A549 (cell line): ENCODE results near the gene RNF5. TPM values are rescaled to one million over a fixed set of nuclear protein-coding genes. Genes with fewer than 3 reads are reported as not detected.

Experiments used
- ATAC-seq, 2 experiments: fragments of 200-7000 bp in 1 of 2; fragments of >200 bp in 1 of 2; cut with Nextera tagmentation in 1 of 2; cut with Tn5 transposase in 1 of 2; 3 replicates each; pipeline versions ENCODE4 v1.8.0 to v1.9.1; 2018 to 2020; ENCODE audit warnings: mild to moderate bottlenecking in 1 of 2, moderate library complexity in 1 of 2
- CTCF ChIA-PET: fragments of 300-600 bp; sonication (Branson Sonifier 250); formaldehyde crosslinking; extraction: SDS; loops from one replicate; lab custom pipeline; 2021; ENCODE audit warnings: antibody characterized with exemption, inconsistent platforms; lab: Yijun Ruan, JAX
- POLR2A ChIA-PET: fragments of 350-600 bp; formaldehyde crosslinking; extraction: SDS; loops from one replicate; lab custom pipeline; 2021; ENCODE audit warnings: antibody characterized with exemption, inconsistent platforms; lab: Yijun Ruan, JAX
- DNase-seq, 2 experiments: peaks; one replicate each; pipeline versions ENCODE4 v3.0.0 to v3.0.0-alpha.2; 2011 to 2016; ENCODE audit warnings: low read depth in 1 of 2, low spot score in 1 of 2
- FAIRE-seq: peaks from 2 replicates; lab custom pipeline; 2011; peaks lifted over from hg19 to GRCh38; lab: Jason Lieb, UNC
- H3K27ac ChIP-seq, 2 experiments: fragments of >200 bp; sonication (Bioruptor Twin); formaldehyde crosslinking; 3 replicates each; pipeline ENCODE4 v1.5.1; 2016 to 2017
- H3K4me1 ChIP-seq: fragments of >200 bp; sonication (Bioruptor Twin); formaldehyde crosslinking; 3 replicates; pipeline ENCODE4 v1.6.1; 2016
- H3K4me2 ChIP-seq: fragments of >200 bp; sonication (Bioruptor Twin); formaldehyde crosslinking; 3 replicates; pipeline ENCODE4 v1.6.1; 2016
- H3K4me3 ChIP-seq: fragments of >200 bp; sonication (Bioruptor Twin); formaldehyde crosslinking; 3 replicates; pipeline ENCODE4 v1.5.1; 2016
- H3K9me3 ChIP-seq: fragments of >200 bp; sonication (Bioruptor Twin); formaldehyde crosslinking; 3 replicates; pipeline ENCODE4 v1.6.1; 2016
- CHD2 ChIP-seq: fragments of 150-350 bp; IDR thresholded peaks from 2 replicates; pipeline ENCODE4 v1.6.1; 2014; ENCODE audit warnings: low read length; ENCODE audit not compliant: partially characterized antibody
- E2F6 ChIP-seq: IDR thresholded peaks from 2 replicates; pipeline ENCODE4 v1.6.1; 2012; ENCODE audit warnings: low read depth, borderline replicate concordance
- EHF ChIP-seq: fragments of 250-450 bp; sonication (Bioruptor Pico); IDR thresholded peaks from 2 replicates; pipeline ENCODE4 v1.5.0; 2020; ENCODE audit warnings: mild to moderate bottlenecking
- EHMT2 ChIP-seq: fragments of 200-600 bp; sonication (generic); IDR thresholded peaks from 2 replicates; pipeline ENCODE4 v1.6.1; 2016; ENCODE audit warnings: antibody characterized with exemption, low read depth, mild to moderate bottlenecking, moderate library complexity
- ELK1 ChIP-seq: fragments of 150-350 bp; IDR thresholded peaks from 2 replicates; pipeline ENCODE4 v1.6.1; 2014; ENCODE audit warnings: low read depth, mild to moderate bottlenecking, low read length
- FOSL2 ChIP-seq, 2 experiments: fragments of 450-650 bp in 1 of 2; fragments of >200 bp in 1 of 2; sonication (Bioruptor Twin) in 1 of 2; formaldehyde crosslinking; IDR thresholded peaks; 2 replicates each; pipeline versions ENCODE4 v1.5.0 to v1.6.1; 2016 to 2020; ENCODE audit warnings: mild to moderate bottlenecking in 1 of 2, moderate library complexity in 1 of 2
- HEYL ChIP-seq: fragments of 250-450 bp; sonication (Bioruptor Pico); IDR thresholded peaks from 2 replicates; pipeline ENCODE4 v1.8.0; 2021; ENCODE audit warnings: mild to moderate bottlenecking, moderate library complexity
- HMGXB4 ChIP-seq: fragments of 250-450 bp; sonication (Bioruptor Pico); IDR thresholded peaks from 2 replicates; pipeline ENCODE4 v1.5.0; 2021; ENCODE audit warnings: mild to moderate bottlenecking, moderate library complexity, borderline replicate concordance
- HOXA7 ChIP-seq: fragments of 250-450 bp; sonication (Bioruptor Pico); IDR thresholded peaks from 2 replicates; pipeline ENCODE4 v1.5.0; 2020; ENCODE audit warnings: mild to moderate bottlenecking, moderate library complexity
- HOXB13 ChIP-seq: fragments of 250-450 bp; sonication (Bioruptor Pico); IDR thresholded peaks from 2 replicates; pipeline ENCODE4 v1.5.0; 2020; ENCODE audit warnings: low read depth, mild to moderate bottlenecking, moderate library complexity
- HOXB5 ChIP-seq: fragments of 250-450 bp; sonication (Bioruptor Pico); IDR thresholded peaks from 2 replicates; pipeline ENCODE4 v1.5.0; 2020; ENCODE audit warnings: mild to moderate bottlenecking, moderate library complexity
- JUNB ChIP-seq: fragments of >200 bp; sonication (Bioruptor Twin); formaldehyde crosslinking; IDR thresholded peaks from 2 replicates; pipeline ENCODE4 v1.6.1; 2016
- KDM1A ChIP-seq: fragments of 200-600 bp; sonication (generic); IDR thresholded peaks from 2 replicates; pipeline ENCODE4 v1.6.1; 2016; ENCODE audit warnings: low read depth, mild to moderate bottlenecking
- MAFK ChIP-seq: fragments of 450-650 bp; IDR thresholded peaks from 2 replicates; pipeline ENCODE4 v1.6.1; 2014; ENCODE audit not compliant: partially characterized antibody
- MAX ChIP-seq: IDR thresholded peaks from 2 replicates; pipeline ENCODE4 v1.6.1; 2012
- MAZ ChIP-seq: fragments of 150-350 bp; IDR thresholded peaks from 2 replicates; pipeline ENCODE4 v1.6.1; 2014; ENCODE audit warnings: antibody characterized with exemption, low read depth, low read length, borderline replicate concordance
- MYC ChIP-seq: IDR thresholded peaks from 2 replicates; pipeline ENCODE4 v1.6.1; 2012; ENCODE audit warnings: mild to moderate bottlenecking, inconsistent platforms, low read length, improper control_type of control experiment, borderline replicate concordance
- NFE2L2 ChIP-seq: fragments of 150-350 bp; conservative IDR thresholded peaks from 2 replicates; pipeline ENCODE4 v1.6.1; 2014; ENCODE audit warnings: low read length
- PHF8 ChIP-seq: fragments of 200-600 bp; sonication (generic); IDR thresholded peaks from 2 replicates; pipeline ENCODE4 v1.6.1; 2016; ENCODE audit warnings: low read depth, mild to moderate bottlenecking, antibody characterized with exemption, moderate library complexity, borderline replicate concordance
- RCOR1 ChIP-seq: fragments of 150-350 bp; IDR thresholded peaks from 2 replicates; pipeline ENCODE4 v1.6.1; 2014; ENCODE audit warnings: antibody characterized with exemption, low read length, low read depth
- RFX5 ChIP-seq: fragments of 450-650 bp; IDR thresholded peaks from 2 replicates; pipeline ENCODE4 v1.7.1; 2014; ENCODE audit warnings: antibody characterized with exemption, mild to moderate bottlenecking, moderate library complexity
- SREBF2 ChIP-seq: fragments of 450-650 bp; IDR thresholded peaks from 2 replicates; pipeline ENCODE4 v1.6.1; 2014; ENCODE audit warnings: mild to moderate bottlenecking, moderate library complexity
- TP53 ChIP-seq: fragments of 250-450 bp; sonication (Bioruptor Pico); IDR thresholded peaks from 2 replicates; pipeline ENCODE4 v1.5.0; 2021; ENCODE audit warnings: mild to moderate bottlenecking, moderate library complexity
- USF2 ChIP-seq: fragments of 450-650 bp; IDR thresholded peaks from 2 replicates; pipeline ENCODE4 v1.6.1; 2014; ENCODE audit warnings: antibody characterized with exemption
- ZFP36 ChIP-seq: fragments of 450-650 bp; IDR thresholded peaks from 2 replicates; pipeline ENCODE4 v1.6.1; 2014; ENCODE audit warnings: borderline replicate concordance; ENCODE audit not compliant: partially characterized antibody
- ZNF302 ChIP-seq: fragments of 250-450 bp; sonication (Bioruptor Pico); IDR thresholded peaks from 2 replicates; pipeline ENCODE4 v1.9.0; 2021; ENCODE audit warnings: inconsistent platforms, mild to moderate bottlenecking, moderate library complexity
- ZSCAN20 ChIP-seq: fragments of 250-450 bp; sonication (Bioruptor Pico); IDR thresholded peaks from 2 replicates; pipeline ENCODE4 v1.8.0; 2022; ENCODE audit warnings: mild to moderate bottlenecking, moderate library complexity
- WGBS: methylation state at CpG from one replicate; pipeline ENCODE4 v1.1.6; 2017; ENCODE audit errors: missing lambda C conversion rate; 5-methylcytosine and 5-hydroxymethylcytosine counted together
- polyA plus RNA-seq, 4 experiments: library from polyadenylated mRNA; depleted of rRNA in 3 of 4; stranded (reverse); fragments of >200 nt; fragmentation: RNase III in 1 of 4; extraction: RNeasy Plus Mini Kit Qiagen cat#74134 plus additional on column Dnase treatment in 1 of 4; gene quantifications; 2 replicates in 3 of 4; 3 replicates in 1 of 4; pipeline ENCODE4 v1.2.3, GENCODE V29; 2011 to 2017

Gene RNF5
- polyA plus RNA-seq, 2 of the 4 experiments (the other 2 are of a cell fraction): 54.1 to 62.7 TPM

GRCh38 chr6:32196682-32197616 lies 18.7 kb downstream of the RNF5 start:
- FAIRE-seq: no peak
- ChIA-PET CTCF (interaction anchor here (0.8 to 1.8 kb wide), 3 partner anchors 19 to 87 kb away, joined by 3 to 4 read pairs (median 3); no protein-coding TSS in a partner anchor), POLR2A (no interaction called here)
- ATAC-seq: no peak
- Histone ChIP-seq H3K4me3 (peak overlapping the region; percentile 74), H3K9me3 (no peaks in the 10 kb centered on the region), H3K4me1 (peaks cover 24% of the 10 kb centered on the region), H3K4me2 (peak overlapping the region; percentile 76), H3K27ac (peak overlapping the region; percentile 94)
- DNase-seq: peak in 1 of 2 experiments; percentile 35
- 94% methylated on average over 17 of the region's 28 CpGs for WGBS
- TF ChIP-seq MAFK: no peak
- no peak for TF ChIP-seq NFE2L2
- TF ChIP-seq KDM1A: no peak
- no peak for TF ChIP-seq FOSL2 (IDR thresholded peaks at IDR 0.05)
- no peak for TF ChIP-seq FOSL2 (CRISPR knock-in tag; IDR thresholded peaks at IDR 0.05)
- no peak for TF ChIP-seq SREBF2
- no peak for TF ChIP-seq RCOR1
- TF ChIP-seq MAX: no peak
- TF ChIP-seq RFX5: no peak
- TF ChIP-seq ZFP36: no peak
- no peak for TF ChIP-seq JUNB

GRCh38 chr6:32198345-32198696 lies 20.1 kb downstream of the RNF5 start:
- WGBS: 49% methylated on average over 3 of the region's 3 CpGs
- ChIA-PET CTCF (interaction anchor here (0.7 to 1.8 kb wide), 2 partner anchors 71 to 169 kb away, joined by 3 to 4 read pairs; no protein-coding TSS in a partner anchor), POLR2A (no interaction called here)
- Histone ChIP-seq H3K9me3 (no peaks in the 10 kb centered on the region), H3K27ac (no peak overlapping the region), H3K4me3 (no peak overlapping the region), H3K4me2 (no peak overlapping the region), H3K4me1 (peaks cover 16% of the 10 kb centered on the region; the same call in 2 of the 3 replicates)
- TF ChIP-seq MAZ (no peak), HOXA7 (CRISPR knock-in tag) (no peak), CHD2 (no peak), PHF8 (no peak), ELK1 (no peak), HOXB5 (CRISPR knock-in tag) (no peak), ZNF302 (CRISPR knock-in tag) (no peak), ZSCAN20 (CRISPR knock-in tag) (no peak), E2F6 (no peak), RCOR1 (no peak), EHF (CRISPR knock-in tag) (no peak), MYC (no peak)
- DNase-seq (no peak), FAIRE-seq (no peak), ATAC-seq (no peak)

GRCh38 chr6:32198866-32199265 lies 20.7 kb downstream of the RNF5 start:
- POLR2A ChIA-PET: no interaction called here
- Histone ChIP-seq H3K27ac (no peak overlapping the region), H3K9me3 (no peaks in the 10 kb centered on the region), H3K4me3 (no peak overlapping the region), H3K4me1 (peaks cover 16% of the 10 kb centered on the region; the same call in 2 of the 3 replicates), H3K4me2 (no peak overlapping the region)
- 79% methylated on average over 9 of the region's 17 CpGs for WGBS
- CTCF ChIA-PET: interaction anchor here (1.8 kb wide), 1 partner anchor 72 kb away, joined by 3 read pairs; no protein-coding TSS in a partner anchor
- ATAC-seq (no peak), FAIRE-seq (no peak), DNase-seq (no peak)
- no peak for TF ChIP-seq HMGXB4 (CRISPR knock-in tag)
- no peak for TF ChIP-seq HOXB13
- TF ChIP-seq JUNB: no peak
- no peak for TF ChIP-seq USF2
- TF ChIP-seq TP53 (CRISPR knock-in tag): no peak
- no peak for TF ChIP-seq PHF8
- no peak for TF ChIP-seq HEYL (CRISPR knock-in tag)
- TF ChIP-seq EHMT2: no peak
- no peak for TF ChIP-seq E2F6
- TF ChIP-seq RFX5: no peak
